HG02571 (cell line): ENCODE results near the gene DHX38.
A peak's percentile ranks its signal among the peaks of the same experiment; 100 is the strongest.

Source experiments
- ATAC-seq: cut with Tn5 transposase; IDR thresholded peaks from one replicate; pipeline ENCODE4 v1.9.1; 2021; ENCODE audit warnings: mild to moderate bottlenecking, moderate library complexity; ENCODE audit not compliant: unreplicated experiment

DHX38 gene

GRCh38 chr16:72120026-72120425 is 26.4 kb downstream of the DHX38 start:
- ATAC-seq, result no peak

GRCh38 chr16:72122308-72122707 is 28.7 kb downstream of the DHX38 start:
- ATAC-seq, result no peak

GRCh38 chr16:72122916-72123315 is 29.3 kb downstream of the DHX38 start:
- ATAC-seq, result no peak

- ATAC-seq, result no peak
These were observed 29.8 kb downstream of the DHX38 start for GRCh38 chr16:72123426-72123825.

- ATAC-seq, result no peak
These were observed 30.5 kb downstream of the DHX38 start for GRCh38 chr16:72124148-72124547.

GRCh38 chr16:72124761-72125634 is 31.4 kb downstream of the DHX38 start:
- ATAC-seq, result peak; percentile 58

- no peak for ATAC-seq
These were observed 32.2 kb downstream of the DHX38 start for GRCh38 chr16:72125635-72126428.

- no peak for ATAC-seq
These were observed 32.8 kb downstream of the DHX38 start for GRCh38 chr16:72126429-72126765.

- ATAC-seq, result no peak
These were observed 35.1 kb downstream of the DHX38 start for GRCh38 chr16:72128701-72129100.

- ATAC-seq, result no peak
These were observed 36.5 kb downstream of the DHX38 start for GRCh38 chr16:72129976-72130656.

- ATAC-seq, result no peak
These were observed 37.4 kb downstream of the DHX38 start for GRCh38 chr16:72131036-72131435.

GRCh38 chr16:72132726-72133125 is 39.1 kb downstream of the DHX38 start:
- ATAC-seq, result no peak

- no peak for ATAC-seq
These were observed 40.9 kb downstream of the DHX38 start for GRCh38 chr16:72134507-72134906.

- ATAC-seq, result no peak
These were observed 43.9 kb downstream of the DHX38 start for GRCh38 chr16:72137380-72138063.

- no peak for ATAC-seq
These were observed 44.5 kb downstream of the DHX38 start for GRCh38 chr16:72138064-72138572.

- ATAC-seq, result no peak
These were observed 46.3 kb downstream of the DHX38 start for GRCh38 chr16:72139908-72140307.

GRCh38 chr16:72142476-72142875 is 48.8 kb downstream of the DHX38 start:
- no peak for ATAC-seq

GRCh38 chr16:72149676-72150464 is 56.2 kb downstream of the DHX38 start:
- ATAC-seq, result no peak

- no peak for ATAC-seq
These were observed 65.7 kb downstream of the DHX38 start for GRCh38 chr16:72159386-72159785.

GRCh38 chr16:72159801-72160200 is 66.2 kb downstream of the DHX38 start:
- no peak for ATAC-seq
